Germinal center (tissue), 1 donor: ENCODE data around the gene STAT3.
"Not testable (repeated sequence)": the region's sequence is repeated elsewhere in the genome, so short reads cannot be mapped to it uniquely, and the experiment has no call there.

Source experiments
- DNase-seq: peaks from one replicate; pipeline ENCODE4 v3.0.0; 2012; ENCODE audit warnings: mixed read lengths, low spot score

The STAT3 gene

GRCh38 chr17:42297775-42298174 lies 90.5 kb downstream of the STAT3 start:
- DNase-seq, result not testable (repeated sequence)

- no peak for DNase-seq
These were observed 92.2 kb downstream of the STAT3 start for GRCh38 chr17:42296012-42296411.

- no peak for DNase-seq
These were observed 93.5 kb downstream of the STAT3 start for GRCh38 chr17:42294469-42295398.

- no peak for DNase-seq
These were observed 97.1 kb downstream of the STAT3 start for GRCh38 chr17:42291129-42291528.

- no peak for DNase-seq
These were observed 97.7 kb downstream of the STAT3 start for GRCh38 chr17:42290577-42290976.

- DNase-seq, result no peak
These were observed 98.5 kb downstream of the STAT3 start for GRCh38 chr17:42289611-42290181.

GRCh38 chr17:42288803-42289610 lies 99.2 kb downstream of the STAT3 start:
- peak; percentile 63 for DNase-seq

GRCh38 chr17:42287977-42288802 lies 100.1 kb downstream of the STAT3 start, which contains the start of gene STAT5A:
STAT5A (plus strand) TSS chr17:42288498; CDS start chr17:42289412, 914 bp downstream.
- DNase-seq, result peak; percentile 81

GRCh38 chr17:42287305-42287976 lies 100.8 kb downstream of the STAT3 start:
- DNase-seq, result peak; percentile 39

- DNase-seq, result no peak
These were observed 101.6 kb downstream of the STAT3 start for GRCh38 chr17:42286411-42287221.

- DNase-seq, result no peak
These were observed 102.7 kb downstream of the STAT3 start for GRCh38 chr17:42285346-42286050.

GRCh38 chr17:42284566-42284965 lies 103.7 kb downstream of the STAT3 start:
- DNase-seq, result no peak

GRCh38 chr17:42284024-42284369 lies 104.2 kb downstream of the STAT3 start:
- no peak for DNase-seq

GRCh38 chr17:42283241-42284023 lies 104.8 kb downstream of the STAT3 start:
- DNase-seq, result no peak

- DNase-seq, result no peak
These were observed 105.7 kb downstream of the STAT3 start for GRCh38 chr17:42282478-42283080.

GRCh38 chr17:42281571-42282096 lies 106.6 kb downstream of the STAT3 start:
- DNase-seq, result no peak

GRCh38 chr17:42279776-42280630 lies 108.2 kb downstream of the STAT3 start:
- no peak for DNase-seq
